CD14-positive monocyte (primary cell): ENCODE results near the gene CCDC194. TPM values are rescaled to one million over a fixed set of nuclear protein-coding genes. Genes with fewer than 3 reads are reported as not detected.

Source experiments
- DNase-seq, 3 donors: peaks; one replicate each; pipeline ENCODE4 v3.0.0-alpha.2; 2011 to 2022
- H2AFZ ChIP-seq: 2 replicates; pipeline ENCODE4 v1.6.0; 2012; ENCODE audit warnings: mild to moderate bottlenecking, low read depth, low read length, inconsistent platforms; ENCODE audit not compliant: insufficient read depth, poor library complexity, severe bottlenecking
- H3K27ac ChIP-seq, 2 donors: 1 replicate in 1 of 2; 2 replicates in 1 of 2; pipeline ENCODE4 v1.5.1; 2012 to 2013; ENCODE audit warnings: low read length in 2 of 2, control low read depth in 1 of 2, inconsistent platforms in 1 of 2, low read depth in 1 of 2, mild to moderate bottlenecking in 1 of 2
- H3K27me3 ChIP-seq, 2 donors: one replicate each; pipeline versions ENCODE4 v1.6.0 to v1.6.1; 2011 to 2013; ENCODE audit warnings: low read length in 2 of 2; ENCODE audit not compliant: control insufficient read depth in 2 of 2, insufficient read depth in 2 of 2
- H3K36me3 ChIP-seq, 2 donors: replicated peaks in 1 of 2; 1 replicate in 1 of 2; 2 replicates in 1 of 2; pipeline versions ENCODE4 v1.5.1 to v1.6.1; 2012 to 2013; ENCODE audit warnings: low read length in 2 of 2, control low read depth in 1 of 2, inconsistent platforms in 1 of 2, mild to moderate bottlenecking in 1 of 2; ENCODE audit not compliant: insufficient read depth in 2 of 2, control insufficient read depth in 1 of 2
- H3K4me1 ChIP-seq, 2 donors: 1 replicate in 1 of 2; 2 replicates in 1 of 2; pipeline versions ENCODE4 v1.5.1 to v1.6.1; 2012 to 2013; ENCODE audit warnings: low read length in 2 of 2, control low read depth in 1 of 2, inconsistent platforms in 1 of 2, mild to moderate bottlenecking in 1 of 2, moderate library complexity in 1 of 2; ENCODE audit not compliant: insufficient read depth in 2 of 2, control insufficient read depth in 1 of 2
- H3K4me2 ChIP-seq: replicated peaks from 2 replicates; pipeline ENCODE3; 2012; ENCODE audit warnings: low read length, moderate library complexity, mild to moderate bottlenecking; ENCODE audit not compliant: poor library complexity, severe bottlenecking; ENCODE audit errors: extremely low read depth
- H3K4me3 ChIP-seq, 3 experiments: fragments of 200-600 bp in 1 of 3; sonication (generic) in 1 of 3; replicated peaks in 1 of 3; 1 replicate in 2 of 3; 2 replicates in 1 of 3; pipeline ENCODE4 v1.5.1; 2011 to 2013; ENCODE audit warnings: low read length in 3 of 3, mild to moderate bottlenecking in 3 of 3, control low read depth in 2 of 3, low read depth in 2 of 3, inconsistent platforms in 1 of 3, moderate library complexity in 1 of 3
- H3K79me2 ChIP-seq: 2 replicates; pipeline ENCODE4 v1.6.0; 2012; ENCODE audit warnings: mild to moderate bottlenecking, control low read depth, inconsistent platforms, low read length, moderate library complexity; ENCODE audit not compliant: insufficient read depth
- H3K9ac ChIP-seq: 2 replicates; pipeline ENCODE4 v1.6.0; 2017; ENCODE audit warnings: low read length, mild to moderate bottlenecking; ENCODE audit not compliant: insufficient read depth, poor library complexity, severe bottlenecking
- H3K9me3 ChIP-seq, 2 donors: replicated peaks in 1 of 2; 1 replicate in 1 of 2; 2 replicates in 1 of 2; pipeline versions ENCODE4 v1.5.1 to v1.6.1; 2012 to 2013; ENCODE audit warnings: low read length in 2 of 2, control low read depth in 1 of 2; ENCODE audit not compliant: control insufficient read depth in 1 of 2, insufficient read depth in 1 of 2
- H4K20me1 ChIP-seq: 2 replicates; pipeline ENCODE4 v1.6.0; 2012; ENCODE audit warnings: mild to moderate bottlenecking, low read length, control low read depth, moderate library complexity; ENCODE audit not compliant: insufficient read depth
- H3K27ac Mint-ChIP-seq, 7 donors: one replicate each; pipeline ENCODE4 v1.8.0; 2020; ENCODE audit warnings: mild to moderate bottlenecking in 7 of 7, mixed read lengths in 7 of 7, moderate library complexity in 6 of 7, inconsistent platforms in 2 of 7
- H3K27me3 Mint-ChIP-seq, 3 donors: one replicate each; pipeline ENCODE4 v1.8.0; 2021 to 2022; ENCODE audit warnings: low read depth in 3 of 3, mild to moderate bottlenecking in 3 of 3, mixed read lengths in 3 of 3, moderate library complexity in 3 of 3, inconsistent platforms in 1 of 3
- H3K36me3 Mint-ChIP-seq, 2 donors: one replicate each; pipeline ENCODE4 v1.8.0; 2020; ENCODE audit warnings: mixed read lengths in 2 of 2, inconsistent platforms in 1 of 2, mild to moderate bottlenecking in 1 of 2
- H3K4me1 Mint-ChIP-seq: one replicate; pipeline ENCODE4 v1.8.0; 2020; ENCODE audit warnings: mild to moderate bottlenecking, mixed read lengths
- H3K4me3 Mint-ChIP-seq, 2 donors: one replicate each; pipeline ENCODE4 v1.8.0; 2020; ENCODE audit warnings: mild to moderate bottlenecking in 2 of 2, mixed read lengths in 2 of 2, moderate library complexity in 1 of 2
- H3K9me3 Mint-ChIP-seq, 7 donors: one replicate each; pipeline ENCODE4 v1.8.0; 2020 to 2022; ENCODE audit warnings: mixed read lengths in 7 of 7, mild to moderate bottlenecking in 6 of 7, moderate library complexity in 6 of 7, inconsistent platforms in 2 of 7
- WGBS: methylation state at CpG from one replicate; pipeline ENCODE4 v1.1.5; 2013; ENCODE audit warnings: missing lambda C conversion rate; ENCODE audit not compliant: insufficient coverage; 5-methylcytosine and 5-hydroxymethylcytosine counted together
- intact Hi-C, 2 donors: fragments of 100-400 bp; cut with micrococcal nuclease; formaldehyde crosslinking; loops; one replicate each; pipeline versions ENCODE4 v1.15.0 to v1.15.1; 2023
- polyA plus RNA-seq, 3 donors: library from polyadenylated mRNA; depleted of rRNA in 1 of 3; unstranded in 2 of 3; stranded (reverse) in 1 of 3; fragments of 300-500 nt in 2 of 3; fragments of >200 nt in 1 of 3; fragmentation: Illumina TruSeq in 2 of 3; gene quantifications; 1 replicate in 2 of 3; 2 replicates in 1 of 3; pipeline ENCODE4 v1.2.3, GENCODE V29; 2012 to 2021
- TF ChIP-seq, protein P1 (sequence below): fragments of 200-600 bp; IDR thresholded peaks from one replicate; pipeline ENCODE4 v1.8.0; 2022; ENCODE audit warnings: antibody characterized with exemption, mild to moderate bottlenecking

CCDC194 gene
- polyA plus RNA-seq, 3 donors = 0.52 TPM; not detected in 2

DNA sequence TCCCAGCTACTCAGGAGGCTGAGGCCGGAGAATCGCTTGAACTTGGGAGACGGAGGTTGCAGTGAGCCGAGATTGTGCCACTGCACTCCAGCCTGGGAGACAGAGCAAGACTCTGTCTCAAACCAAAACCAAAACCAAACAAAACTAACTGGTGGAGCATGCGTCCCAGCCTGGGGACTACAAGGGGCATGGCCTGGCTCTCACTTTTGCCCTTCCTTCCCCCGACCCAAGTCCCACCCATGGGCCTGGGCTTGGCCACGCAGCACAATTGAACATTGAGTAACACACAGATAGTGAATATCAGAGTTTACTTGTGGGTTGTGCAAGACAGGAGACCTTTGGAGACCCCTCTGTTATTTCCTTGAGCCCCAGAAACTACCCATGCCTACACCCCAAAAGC lies 41.2 kb upstream of the CCDC194 start:
- no peak for DNase-seq
- peaks cover 0 to 6% of the 10 kb centered on the region in 2 donors for H3K9me3 ChIP-seq

DNA sequence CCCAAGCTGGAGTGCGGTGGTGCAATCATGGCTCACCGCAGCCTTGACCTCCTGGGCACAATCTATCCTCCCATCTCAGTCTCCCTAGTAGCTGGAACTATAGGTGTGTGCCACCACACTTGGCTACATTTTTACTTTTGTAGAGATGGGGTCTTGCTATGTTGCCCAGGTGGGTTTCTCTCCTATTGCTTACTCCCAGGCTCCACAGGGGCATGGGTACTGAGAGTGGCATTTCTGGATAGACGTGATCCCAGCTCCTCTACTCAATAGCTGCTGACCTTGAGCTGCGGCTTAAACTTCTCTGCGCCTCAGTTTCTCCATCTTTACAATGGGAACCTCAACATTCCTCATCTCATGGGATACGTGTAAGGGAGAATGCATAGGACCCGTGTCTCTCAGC lies 37.4 kb upstream of the CCDC194 start:
- Histone ChIP-seq H3K4me2 (no peak overlapping the region), H3K27me3 (no peaks in the 10 kb centered on the region), H3K9me3 (peaks cover 0 to 6% of the 10 kb centered on the region in 2 donors), H2AFZ (no peak overlapping the region), H3K4me3 (no peak overlapping the region), H3K36me3 (no peaks in the 10 kb centered on the region), H3K27ac (no peak overlapping the region), H4K20me1 (no peaks in the 10 kb centered on the region), H3K4me1 (peaks cover 0 to 12% of the 10 kb centered on the region in 2 donors), H3K79me2 (no peaks in the 10 kb centered on the region), H3K9ac (no peak overlapping the region)
- Mint-ChIP-seq H3K27me3 (peaks cover 0 to 6% (median 0%) of the 10 kb centered on the region in 3 donors), H3K4me3 (no peak overlapping the region), H3K36me3 (peaks cover 0 to 2% of the 10 kb centered on the region in 2 donors), H3K27ac (peak overlapping the region in 1 of 7 donors; percentile 45), H3K4me1 (peaks cover 8% of the 10 kb centered on the region), H3K9me3 (peaks cover 2 to 8% (median 2%) of the 10 kb centered on the region in 7 donors)
- TF ChIP-seq, protein P1, sequence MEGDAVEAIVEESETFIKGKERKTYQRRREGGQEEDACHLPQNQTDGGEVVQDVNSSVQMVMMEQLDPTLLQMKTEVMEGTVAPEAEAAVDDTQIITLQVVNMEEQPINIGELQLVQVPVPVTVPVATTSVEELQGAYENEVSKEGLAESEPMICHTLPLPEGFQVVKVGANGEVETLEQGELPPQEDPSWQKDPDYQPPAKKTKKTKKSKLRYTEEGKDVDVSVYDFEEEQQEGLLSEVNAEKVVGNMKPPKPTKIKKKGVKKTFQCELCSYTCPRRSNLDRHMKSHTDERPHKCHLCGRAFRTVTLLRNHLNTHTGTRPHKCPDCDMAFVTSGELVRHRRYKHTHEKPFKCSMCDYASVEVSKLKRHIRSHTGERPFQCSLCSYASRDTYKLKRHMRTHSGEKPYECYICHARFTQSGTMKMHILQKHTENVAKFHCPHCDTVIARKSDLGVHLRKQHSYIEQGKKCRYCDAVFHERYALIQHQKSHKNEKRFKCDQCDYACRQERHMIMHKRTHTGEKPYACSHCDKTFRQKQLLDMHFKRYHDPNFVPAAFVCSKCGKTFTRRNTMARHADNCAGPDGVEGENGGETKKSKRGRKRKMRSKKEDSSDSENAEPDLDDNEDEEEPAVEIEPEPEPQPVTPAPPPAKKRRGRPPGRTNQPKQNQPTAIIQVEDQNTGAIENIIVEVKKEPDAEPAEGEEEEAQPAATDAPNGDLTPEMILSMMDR = no peak
- 83% methylated on average over 4 of the region's 7 CpGs for WGBS
- DNase-seq = no peak
- intact Hi-C loops = no loop called here

More for the DNA sequence above, 41.2 kb upstream of the CCDC194 start:
- Histone ChIP-seq H3K27me3 (no peaks in the 10 kb centered on the region), H3K4me1 (peaks cover 0 to 12% of the 10 kb centered on the region in 2 donors), H3K9ac (no peak overlapping the region), H3K4me3 (no peak overlapping the region), H3K36me3 (no peaks in the 10 kb centered on the region), H3K79me2 (no peaks in the 10 kb centered on the region), H3K4me2 (no peak overlapping the region), H3K27ac (no peak overlapping the region), H2AFZ (no peak overlapping the region), H4K20me1 (no peaks in the 10 kb centered on the region)
- TF ChIP-seq, protein P1 = no peak
- whole genome bisulfite sequencing = 100% methylated on average over 4 of the region's 7 CpGs
- Mint-ChIP-seq H3K4me1 (peaks cover 6% of the 10 kb centered on the region), H3K9me3 (peaks cover 0 to 9% (median 2%) of the 10 kb centered on the region in 7 donors), H3K27me3 (peaks cover 0 to 6% (median 3%) of the 10 kb centered on the region in 3 donors), H3K36me3 (peaks cover 0 to 2% of the 10 kb centered on the region in 2 donors), H3K27ac (no peak overlapping the region), H3K4me3 (no peak overlapping the region)
- intact Hi-C loops = no loop called here
